ENCODE data around the gene MUC15.

MUC15 gene

GRCh38 chr11:26584818-26585217 lies 12.8 kb upstream of the MUC15 start:
- no peak for DNase-seq (ENCODE audit: extremely low read depth, low read depth)
- no peak for TF ChIP-seq CTCF (IDR thresholded peaks at IDR 0.05; ENCODE audit: low read depth, low read length)

- TF ChIP-seq CTCF (IDR thresholded peaks at IDR 0.05; ENCODE audit: low read depth, low read length): no peak
Measured at GRCh38 chr11:26583550-26583949, 11.5 kb upstream of the MUC15 start.

GRCh38 chr11:26580929-26581328 lies 8.9 kb upstream of the MUC15 start:
- no peak for DNase-seq (ENCODE audit: extremely low read depth, low read depth)
- TF ChIP-seq CTCF (IDR thresholded peaks at IDR 0.05; ENCODE audit: low read depth, low read length): no peak

More at GRCh38 chr11:26583550-26583949, 11.5 kb upstream of the MUC15 start:
- no peak for DNase-seq (ENCODE audit: extremely low read depth, low read depth)

- no peak for TF ChIP-seq CTCF (IDR thresholded peaks at IDR 0.05; ENCODE audit: low read depth, low read length)
- DNase-seq (ENCODE audit: extremely low read depth, low read depth): no peak
Measured at GRCh38 chr11:26579683-26580082, 7.6 kb upstream of the MUC15 start.

GRCh38 chr11:26578998-26579661 lies 7.1 kb upstream of the MUC15 start:
- DNase-seq (ENCODE audit: extremely low read depth, low read depth): no peak
- no peak for TF ChIP-seq CTCF (IDR thresholded peaks at IDR 0.05; ENCODE audit: low read depth, low read length)

GRCh38 chr11:26575946-26576345 lies 3.9 kb upstream of the MUC15 start:
- no peak for TF ChIP-seq CTCF (IDR thresholded peaks at IDR 0.05; ENCODE audit: low read depth, low read length)

GRCh38 chr11:26573896-26574295 lies 1.8 kb upstream of the MUC15 start:
- DNase-seq (ENCODE audit: extremely low read depth, low read depth): no peak
- no peak for TF ChIP-seq CTCF (IDR thresholded peaks at IDR 0.05; ENCODE audit: low read depth, low read length)

More at GRCh38 chr11:26575946-26576345, 3.9 kb upstream of the MUC15 start:
- DNase-seq (ENCODE audit: extremely low read depth, low read depth): no peak

Measured in AG09319 (cell line).